ENCODE data around the gene ZBTB37.
"Not testable (repeated sequence)": the region's sequence is repeated elsewhere in the genome, so short reads cannot be mapped to it uniquely, and the experiment has no call there.

The ZBTB37 gene, protein sequence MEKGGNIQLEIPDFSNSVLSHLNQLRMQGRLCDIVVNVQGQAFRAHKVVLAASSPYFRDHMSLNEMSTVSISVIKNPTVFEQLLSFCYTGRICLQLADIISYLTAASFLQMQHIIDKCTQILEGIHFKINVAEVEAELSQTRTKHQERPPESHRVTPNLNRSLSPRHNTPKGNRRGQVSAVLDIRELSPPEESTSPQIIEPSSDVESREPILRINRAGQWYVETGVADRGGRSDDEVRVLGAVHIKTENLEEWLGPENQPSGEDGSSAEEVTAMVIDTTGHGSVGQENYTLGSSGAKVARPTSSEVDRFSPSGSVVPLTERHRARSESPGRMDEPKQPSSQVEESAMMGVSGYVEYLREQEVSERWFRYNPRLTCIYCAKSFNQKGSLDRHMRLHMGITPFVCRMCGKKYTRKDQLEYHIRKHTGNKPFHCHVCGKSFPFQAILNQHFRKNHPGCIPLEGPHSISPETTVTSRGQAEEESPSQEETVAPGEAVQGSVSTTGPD

DNA sequence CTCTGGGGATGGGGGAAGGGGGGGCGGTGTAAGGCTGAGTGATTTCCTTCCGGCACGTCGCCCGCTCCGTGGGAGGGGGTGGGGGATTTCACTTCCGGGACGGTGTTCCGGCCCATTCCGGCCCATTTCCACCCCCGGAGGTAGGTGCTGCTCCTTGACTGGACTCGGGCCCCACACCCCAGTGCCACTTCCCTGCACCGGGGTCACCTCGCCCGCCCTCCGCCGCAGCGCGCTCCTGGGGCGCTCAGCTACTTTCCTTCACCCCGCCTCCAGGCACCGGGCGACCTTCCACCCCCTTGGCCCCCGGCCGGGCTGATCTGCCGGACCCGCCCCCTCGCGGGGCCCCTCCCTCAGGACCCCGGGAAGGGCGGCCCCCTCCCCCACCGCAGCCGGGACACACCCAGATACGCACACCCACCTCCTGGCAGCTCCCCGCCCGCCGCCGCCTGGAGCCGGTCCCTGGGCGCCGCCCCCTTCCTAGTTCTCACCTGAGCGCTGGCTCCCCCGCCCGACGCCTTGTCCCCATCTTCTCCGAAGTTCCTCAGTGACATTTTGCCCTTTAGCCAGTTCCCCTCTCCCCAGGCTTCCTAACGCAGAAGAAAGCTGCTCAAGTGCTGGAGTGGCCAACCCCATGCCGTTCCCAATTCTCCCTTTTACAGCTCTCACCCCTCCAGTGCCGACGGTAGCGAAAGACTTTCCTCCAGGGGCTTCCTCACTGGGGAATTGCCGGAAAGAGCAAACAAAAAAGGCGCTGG is at the start of gene ZBTB37:
Gene ZBTB37 (plus strand): TSS at position 115 of the 755 bp plus-strand sequence. CDS start 1,846 bp downstream, outside the sequence.
- peak; percentile 90 for DNase-seq (ENCODE audit: low spot score)

DNA sequence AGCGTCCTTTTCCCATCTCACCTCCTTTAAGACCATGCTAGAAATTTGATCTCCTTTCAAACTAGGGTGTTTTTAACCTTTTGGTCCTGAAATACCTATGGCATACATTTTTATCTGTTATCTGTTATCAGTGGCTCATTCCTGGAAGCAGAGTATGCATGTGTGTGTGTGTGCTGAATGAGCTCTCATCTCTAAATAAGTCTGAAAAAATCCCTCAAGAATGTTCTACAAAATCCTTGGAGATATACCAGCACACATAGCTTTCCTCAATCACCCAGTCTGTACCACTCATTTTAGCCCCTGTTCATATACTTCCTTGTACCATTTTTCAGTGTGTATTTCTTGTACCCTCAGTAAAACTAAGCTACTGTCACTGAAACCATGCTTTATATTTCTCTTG is 49.7 kb upstream of the ZBTB37 start:
- DNase-seq (ENCODE audit: low spot score): no peak

DNA sequence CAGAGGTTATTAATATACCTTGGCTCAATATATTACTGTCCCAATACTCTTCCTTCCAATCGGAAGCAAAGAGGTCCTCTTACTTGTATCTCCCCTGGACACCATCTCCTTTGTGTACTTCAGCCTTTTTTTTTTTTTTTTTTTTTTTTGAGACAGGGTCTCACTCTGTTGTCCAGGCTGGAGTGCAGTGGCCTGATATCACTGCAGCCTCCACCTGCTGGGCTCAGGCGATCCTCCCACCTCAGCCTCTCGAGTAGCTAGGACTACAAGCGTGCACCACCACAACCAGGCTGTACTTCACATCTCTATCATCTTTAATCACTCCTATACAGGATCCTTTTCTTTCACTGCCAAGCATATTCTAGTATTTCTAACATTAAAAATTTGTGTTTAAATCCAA is 46.5 kb upstream of the ZBTB37 start:
- no peak for DNase-seq (ENCODE audit: low spot score)

DNA sequence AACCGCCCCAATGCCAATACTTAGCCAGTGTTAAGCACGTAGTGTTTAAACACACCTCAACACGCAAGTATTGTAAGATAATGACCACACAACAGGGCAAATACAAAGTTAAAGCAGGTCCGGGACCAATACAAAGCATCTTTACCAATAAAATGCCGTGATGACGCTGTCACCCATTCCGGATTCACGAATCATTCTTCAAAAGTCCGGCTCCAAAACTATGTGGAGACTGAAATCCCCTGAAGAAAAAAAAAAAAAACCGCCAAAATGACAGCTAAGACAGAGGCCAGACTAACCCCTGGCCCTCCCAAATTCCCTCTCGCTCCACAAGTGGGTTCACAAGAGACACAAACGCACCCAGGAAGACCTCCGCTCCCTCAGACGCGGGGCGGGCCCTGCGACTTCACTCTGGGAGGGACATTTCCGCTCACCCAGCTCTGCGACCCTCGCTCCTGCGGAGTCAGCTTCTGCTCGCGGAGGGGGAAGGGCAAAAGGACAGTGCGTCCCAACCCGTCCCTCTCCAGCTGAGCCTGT is 44.3 kb upstream of the ZBTB37 start:
- peak; percentile 71 for DNase-seq (ENCODE audit: low spot score)

DNA sequence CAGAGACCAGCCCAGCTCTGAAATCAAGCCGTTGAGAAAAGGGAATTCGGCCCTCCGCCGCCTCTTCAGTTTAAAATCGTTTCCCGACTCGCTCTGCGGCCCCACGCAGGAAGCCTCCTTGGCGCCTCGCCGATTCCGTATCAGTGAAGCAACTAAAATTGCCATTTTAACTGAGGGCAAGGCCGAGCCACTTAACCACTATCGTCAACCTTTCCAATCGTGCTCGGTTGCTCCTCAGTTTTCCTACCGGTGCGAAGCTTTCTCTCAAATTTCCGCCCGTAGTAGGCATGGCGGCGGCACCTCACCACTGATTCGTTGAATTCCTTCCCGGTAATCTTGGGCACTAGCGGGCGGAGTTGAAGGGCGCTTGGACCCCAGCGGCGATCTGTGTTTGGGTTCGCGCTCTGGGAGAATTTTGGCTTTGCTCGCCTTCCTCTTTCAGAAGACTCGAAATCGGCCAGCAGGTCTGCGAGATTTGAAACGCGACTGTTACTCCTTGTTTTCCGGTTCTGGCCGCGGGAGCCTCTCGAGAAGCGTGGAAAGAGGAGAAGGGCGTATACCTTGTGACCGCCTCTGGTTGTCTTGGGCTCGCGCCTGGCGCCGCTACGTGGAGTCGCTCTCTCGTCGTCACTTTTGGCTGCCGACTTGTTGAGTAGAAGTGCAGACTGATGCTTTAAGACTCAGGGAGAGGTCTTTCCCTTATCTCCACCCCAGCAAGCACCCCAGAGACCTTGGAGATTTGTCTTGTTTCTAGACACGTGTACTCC is 43.7 kb upstream of the ZBTB37 start, which contains the start of the genes CENPL and DARS2:
Gene CENPL (minus strand): TSS at position 569 of the 767 bp plus-strand sequence. CDS start 13,584 bp downstream, outside the sequence.
Gene DARS2 (plus strand): TSS at position 359 of the 767 bp plus-strand sequence. CDS start 557 bp downstream, outside the sequence.
- DNase-seq (ENCODE audit: low spot score): peak; percentile 93

DNA sequence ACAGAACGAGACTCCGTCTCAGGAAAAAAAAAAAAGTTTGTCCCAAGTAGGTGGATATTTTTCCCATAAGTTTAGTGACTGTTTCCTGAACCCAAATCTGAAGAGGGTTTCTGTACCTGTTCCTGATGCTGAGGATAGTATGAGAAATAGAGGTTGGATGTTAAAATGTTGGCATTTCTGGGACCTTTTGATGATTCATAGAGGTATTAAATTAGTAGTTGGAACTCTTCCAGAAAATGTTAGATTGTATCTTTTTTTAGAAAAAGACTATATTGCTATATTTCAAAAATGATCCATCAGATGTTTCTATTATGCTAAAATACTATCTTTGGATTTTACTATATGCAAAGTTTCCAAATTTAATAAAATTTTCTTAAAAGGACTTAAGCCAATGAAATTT is 40.6 kb upstream of the ZBTB37 start:
- no peak for DNase-seq (ENCODE audit: low spot score)

DNA sequence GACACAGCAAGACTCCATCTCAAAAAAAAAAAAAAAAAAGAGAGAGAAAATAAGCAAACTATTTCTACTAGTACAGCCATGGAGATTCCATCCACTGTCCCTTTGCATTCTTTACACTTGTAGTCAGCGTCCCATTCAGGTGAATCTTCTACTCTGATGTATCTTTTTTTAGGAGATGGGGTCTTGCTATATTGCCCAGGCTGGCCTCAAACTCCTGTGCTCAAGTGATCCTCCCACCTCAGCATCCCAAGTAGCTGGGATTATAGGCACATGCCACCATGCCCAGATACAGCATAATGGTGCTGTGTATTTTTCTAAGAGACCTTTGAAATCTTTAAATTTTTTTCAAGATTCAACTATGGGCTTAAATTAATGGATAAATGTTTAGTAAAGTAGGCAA is 35.4 kb upstream of the ZBTB37 start:
- no peak for DNase-seq (ENCODE audit: low spot score)

DNA sequence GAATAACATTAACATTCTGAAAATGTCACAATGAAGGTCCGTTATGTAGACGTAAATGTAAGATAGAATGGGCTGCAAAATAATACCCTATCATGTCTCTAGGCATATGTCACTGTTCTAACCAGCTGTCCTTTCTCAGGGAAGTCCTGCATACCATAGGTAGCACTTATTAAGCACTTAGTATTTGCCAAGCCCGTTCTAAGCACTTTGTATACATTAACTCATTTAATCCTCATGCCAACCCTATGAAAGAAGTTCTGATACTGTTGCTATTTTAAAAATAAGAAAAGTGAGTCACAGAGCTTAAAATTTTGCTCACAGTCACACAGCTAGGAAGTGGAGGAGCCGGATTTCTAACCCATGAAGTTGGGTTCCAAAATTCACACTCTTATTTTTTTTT is 16.1 kb upstream of the ZBTB37 start:
- no peak for DNase-seq (ENCODE audit: low spot score)

DNA sequence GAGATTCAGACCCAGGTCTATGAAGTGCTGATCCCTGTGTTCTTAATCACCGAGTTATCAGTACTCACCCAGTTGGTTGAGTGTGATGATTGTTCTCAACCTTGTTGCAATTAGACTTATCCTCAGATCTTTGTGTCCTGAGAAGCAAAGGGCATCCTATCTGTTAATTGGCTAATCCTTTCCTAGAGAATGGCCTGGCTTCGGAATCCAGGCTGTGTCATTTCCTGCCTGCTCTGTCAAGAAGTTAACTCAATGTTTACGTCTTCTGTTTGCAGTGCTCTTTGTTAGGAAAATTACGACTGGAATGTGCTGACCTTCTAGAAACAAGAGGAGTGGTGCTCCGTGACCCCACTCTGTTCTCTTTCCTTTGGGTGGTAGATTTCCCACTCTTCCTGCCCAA is 15.1 kb upstream of the ZBTB37 start:
- DNase-seq (ENCODE audit: low spot score): no peak

DNA sequence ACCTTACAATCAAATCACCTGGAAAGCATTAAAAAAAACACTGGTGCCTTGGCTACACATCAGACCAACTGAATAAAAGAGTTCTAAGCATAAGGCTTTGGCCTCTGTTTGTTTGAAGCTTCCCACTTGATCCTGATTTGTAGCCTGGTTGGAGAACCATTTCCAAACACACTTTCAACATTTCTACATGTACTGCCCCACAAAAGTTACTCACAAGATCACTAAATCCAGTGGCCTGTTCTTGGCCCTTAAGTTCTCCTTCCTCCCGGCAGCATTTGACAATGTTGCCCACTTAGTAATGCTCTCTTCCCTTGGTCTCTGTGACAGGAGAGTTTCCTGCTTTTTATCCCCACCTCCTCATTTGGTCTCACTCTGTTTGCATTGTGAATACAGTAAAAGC is 12.2 kb upstream of the ZBTB37 start:
- DNase-seq (ENCODE audit: low spot score): no peak

DNA sequence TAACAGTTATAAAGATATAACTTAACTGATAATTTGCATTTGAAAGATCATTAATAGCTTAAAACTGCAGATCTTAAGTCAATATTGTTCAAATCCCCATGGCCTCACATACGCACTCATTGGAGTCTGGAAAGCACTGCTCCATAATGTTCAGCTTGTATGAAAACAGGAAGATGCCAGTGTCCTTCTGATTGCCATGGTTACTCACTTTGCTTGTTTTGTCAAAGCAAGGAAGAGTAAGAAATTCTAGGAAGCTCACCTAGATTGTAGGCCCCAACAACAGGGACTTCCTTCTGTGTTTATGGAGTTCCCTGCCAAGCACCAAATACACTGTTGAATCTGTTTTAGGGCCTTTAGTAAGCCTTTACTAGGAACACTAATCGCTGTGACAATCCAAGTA is 11.3 kb upstream of the ZBTB37 start:
- DNase-seq (ENCODE audit: low spot score): no peak

DNA sequence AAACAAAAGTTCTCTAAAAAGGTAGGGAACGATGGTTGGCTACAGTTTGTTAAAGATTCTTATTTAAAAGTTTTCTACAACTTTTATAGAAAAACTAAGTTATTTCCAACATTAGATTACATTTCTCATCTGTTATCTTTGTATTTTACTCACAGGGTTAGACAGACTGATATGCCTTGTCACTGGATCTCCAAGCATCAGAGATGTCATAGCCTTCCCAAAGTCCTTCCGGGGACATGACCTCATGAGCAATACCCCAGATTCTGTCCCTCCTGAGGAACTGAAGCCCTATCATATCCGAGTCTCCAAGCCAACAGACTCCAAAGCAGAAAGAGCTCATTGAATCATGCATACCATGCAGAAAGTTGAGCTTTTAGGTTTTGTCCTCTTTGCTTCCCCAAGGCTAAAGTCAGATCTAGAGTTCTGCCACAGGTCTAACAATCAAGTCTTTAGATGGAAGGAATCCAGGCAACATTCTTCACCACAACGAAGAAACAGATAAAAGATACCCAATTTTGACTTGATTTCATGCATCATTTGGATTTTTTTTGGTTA is 10.7 kb upstream of the ZBTB37 start:
- no peak for DNase-seq (ENCODE audit: low spot score)

DNA sequence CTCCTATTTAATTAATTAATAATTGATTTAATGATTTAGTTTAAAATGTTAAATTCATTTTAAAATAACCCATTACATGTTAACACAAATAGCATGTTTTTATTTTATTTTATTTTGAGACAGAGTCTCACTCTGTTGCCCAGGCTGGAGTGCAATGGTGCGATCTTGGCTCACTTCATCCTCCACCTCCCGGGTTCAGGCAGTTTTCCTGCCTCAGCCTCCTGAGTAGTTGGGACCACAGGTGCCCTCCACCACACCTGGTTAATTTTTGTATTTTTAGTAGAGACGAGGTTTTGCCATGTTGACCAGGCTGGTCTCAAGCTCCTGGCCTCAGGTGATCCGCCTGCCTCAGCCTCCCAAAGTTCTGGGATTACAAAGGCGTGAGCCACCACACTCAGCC is 8.6 kb upstream of the ZBTB37 start:
- not testable (repeated sequence) for DNase-seq (ENCODE audit: low spot score)

DNA sequence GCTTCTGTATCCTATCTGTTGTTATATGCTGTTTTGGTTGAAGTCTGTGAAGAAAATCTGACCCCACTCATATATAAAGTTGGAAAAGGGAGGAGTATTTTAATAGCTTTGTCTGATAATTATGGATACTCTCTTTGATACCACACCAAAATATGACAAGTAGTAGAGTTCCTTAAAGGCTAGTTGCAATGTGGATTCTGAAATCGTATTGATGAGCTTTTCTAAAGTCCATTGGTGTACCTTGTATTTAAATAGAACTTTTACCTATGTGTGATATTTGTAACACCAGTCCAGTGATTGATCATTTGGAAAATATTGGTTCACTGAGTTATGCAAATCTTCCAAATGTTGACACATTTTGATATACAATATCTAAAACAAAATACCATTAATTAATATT is 8.1 kb upstream of the ZBTB37 start:
- no peak for DNase-seq (ENCODE audit: low spot score)

DNA sequence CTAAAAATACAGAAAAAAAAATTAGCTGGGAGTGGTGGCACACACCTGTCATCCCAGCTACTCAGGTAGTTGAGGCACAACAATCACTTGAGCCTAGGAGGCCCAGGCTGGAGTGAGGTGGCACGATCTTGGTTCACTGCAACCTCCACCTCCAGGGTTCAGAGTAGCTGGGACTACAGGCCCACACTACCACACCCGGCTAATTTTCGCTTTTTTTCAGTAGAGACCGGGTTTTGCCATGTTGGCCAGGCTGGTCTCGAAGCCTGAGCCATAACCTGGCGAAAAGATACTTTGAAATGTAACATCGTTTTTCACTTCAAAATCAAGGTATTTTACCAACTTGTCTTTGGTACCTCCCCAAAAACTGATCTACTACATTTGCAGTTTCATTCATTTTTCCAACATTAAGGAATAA is 6.4 kb upstream of the ZBTB37 start:
- DNase-seq (ENCODE audit: low spot score): no peak

DNA sequence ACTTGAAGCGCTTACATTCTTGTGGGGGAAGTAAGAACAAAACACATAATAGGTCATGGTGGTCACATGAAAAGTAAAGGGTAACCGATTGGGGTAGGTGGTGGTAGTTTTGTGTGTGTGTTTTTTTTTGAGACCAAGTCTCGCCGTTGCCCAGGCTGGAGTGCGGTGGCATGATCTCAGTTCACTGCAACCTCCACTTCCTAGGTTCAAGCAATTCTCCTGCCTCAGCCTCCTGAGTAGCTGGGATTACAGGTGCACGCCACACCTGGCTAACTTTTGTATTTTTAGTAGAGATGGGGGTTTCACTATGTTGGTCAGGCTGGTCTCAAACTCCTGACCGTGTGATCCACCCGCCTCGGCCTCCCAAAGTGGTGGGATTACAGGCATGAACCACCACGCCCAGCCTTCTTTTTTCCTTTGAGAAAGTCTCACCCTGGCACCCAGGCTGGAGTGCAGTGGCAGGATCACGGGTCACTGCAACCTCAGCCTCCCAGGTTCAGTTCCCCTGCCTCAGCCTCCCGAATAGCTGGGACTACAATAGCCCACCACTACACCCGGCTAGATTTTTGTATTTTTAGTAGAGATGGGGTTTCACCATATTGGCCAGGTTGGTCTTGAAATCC is 5.9 kb upstream of the ZBTB37 start:
- DNase-seq (ENCODE audit: low spot score): not testable (repeated sequence)

DNA sequence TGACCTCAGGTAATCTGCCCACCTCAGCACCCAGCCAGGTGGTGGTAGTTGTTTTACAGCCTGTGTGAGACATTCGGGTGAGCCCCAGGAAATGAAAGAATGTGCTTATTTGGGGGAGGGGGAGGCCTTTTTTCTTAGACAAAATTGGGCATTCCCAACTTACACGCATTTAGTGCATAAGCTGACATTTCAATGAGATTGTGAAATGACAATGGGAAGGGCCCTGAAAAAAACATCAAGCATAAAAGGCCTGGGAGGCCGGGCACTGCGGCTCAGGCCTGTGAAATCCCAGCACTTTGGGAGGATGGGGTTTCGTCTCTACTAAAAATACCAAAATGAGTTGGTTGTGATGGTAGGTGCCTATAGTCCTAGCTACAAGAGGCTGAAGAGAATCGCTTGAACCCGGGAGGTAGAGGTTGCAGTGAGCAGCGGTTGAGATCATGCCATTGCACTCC is 5.4 kb upstream of the ZBTB37 start:
- no peak for DNase-seq (ENCODE audit: low spot score)

DNA sequence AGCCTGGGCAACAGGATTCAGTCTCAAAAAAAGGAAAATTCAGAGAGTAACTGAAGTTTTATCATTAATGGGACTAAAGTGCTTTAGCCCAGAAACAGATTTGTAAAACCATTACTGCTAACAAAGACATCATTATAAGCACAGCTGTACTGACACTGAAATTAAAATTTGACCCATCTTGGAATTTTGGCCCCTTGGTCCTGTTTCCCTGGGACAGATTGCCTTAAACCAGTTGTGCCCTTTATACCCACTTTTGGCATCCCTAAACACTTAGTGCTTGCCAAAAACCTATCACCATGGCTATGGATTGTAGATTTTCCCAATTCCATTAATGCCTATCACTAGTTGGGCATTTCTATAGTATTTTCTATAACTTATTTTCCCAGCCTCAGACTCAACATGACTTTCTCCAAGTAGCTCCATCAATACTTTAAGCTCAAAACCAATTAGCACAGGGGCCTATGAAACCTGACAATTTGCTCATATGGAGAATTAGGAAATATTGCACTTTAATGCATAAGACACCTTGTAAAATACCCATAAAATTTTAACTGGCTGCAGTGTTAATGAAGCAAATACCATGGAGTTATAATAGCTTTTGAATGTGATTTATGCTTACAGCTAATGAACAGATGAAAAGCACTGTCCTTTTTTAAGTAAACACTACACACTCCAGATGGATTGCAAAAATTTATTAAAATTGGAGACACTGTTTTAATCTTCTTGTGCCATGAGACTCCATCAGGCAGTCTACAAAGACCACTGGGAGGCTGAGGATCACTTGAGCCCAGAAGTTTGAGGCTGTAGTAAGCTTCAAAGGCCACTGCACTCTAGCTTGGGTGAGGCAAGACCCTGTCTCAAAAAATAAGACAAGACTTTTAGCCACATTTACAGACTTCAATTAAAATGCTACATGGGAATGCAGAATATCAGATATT is 4.7 kb upstream of the ZBTB37 start:
- DNase-seq (ENCODE audit: low spot score): no peak

DNA sequence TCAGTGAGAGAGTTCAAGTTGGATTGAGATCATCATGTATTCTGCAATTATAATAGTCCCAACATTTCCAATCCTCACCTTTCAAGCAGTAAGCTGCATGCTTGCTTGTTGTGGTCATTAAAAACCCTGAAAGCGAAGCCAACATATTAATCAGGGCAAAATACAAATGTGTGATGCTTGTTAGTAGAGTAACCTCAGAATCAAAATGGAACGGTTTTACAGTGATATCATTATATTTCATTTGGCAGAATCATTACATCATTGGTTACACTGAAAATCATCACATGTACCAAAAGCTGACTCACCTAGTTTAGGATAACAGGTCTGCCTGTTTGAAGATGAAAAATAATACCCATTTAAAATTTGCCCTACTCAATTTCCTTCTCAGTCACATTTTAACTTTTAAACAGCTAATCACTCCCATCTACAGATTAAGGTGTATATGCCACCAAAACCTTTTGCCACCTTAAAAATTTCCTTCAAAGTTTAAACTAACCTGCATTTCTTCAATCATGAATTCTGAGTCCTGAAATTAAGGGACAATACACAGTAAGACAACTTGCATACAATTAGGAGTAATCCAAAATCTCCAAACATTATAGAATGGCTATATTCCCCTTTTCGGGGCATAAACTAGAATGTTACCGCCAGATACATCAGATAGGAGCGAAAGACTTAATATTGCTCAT is 3.9 kb upstream of the ZBTB37 start:
- no peak for DNase-seq (ENCODE audit: low spot score)

All from germinal center (tissue), 1 donor.